Measurements from ENCODE around the gene DYRK2.

DNA sequence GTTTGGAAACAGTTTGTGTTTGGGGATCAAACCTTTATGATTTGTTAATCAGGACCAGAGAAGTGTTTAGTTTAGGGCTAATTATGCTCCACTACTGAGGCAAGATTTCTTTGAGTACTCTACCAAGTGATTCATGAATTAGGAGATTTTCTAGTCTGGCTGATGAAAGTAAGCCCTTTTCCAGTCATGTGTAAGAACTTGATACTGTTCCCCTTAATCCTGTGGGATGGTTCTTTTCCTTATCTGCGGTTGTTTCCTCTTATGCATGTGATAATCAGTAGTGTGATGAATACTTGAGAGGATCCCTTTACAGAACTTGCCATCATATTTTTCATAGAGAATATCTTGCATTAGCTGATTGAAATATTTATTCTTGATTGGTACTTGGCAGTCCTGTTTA, 42.1 kb downstream of the DYRK2 start:
- no peak for TF ChIP-seq CTCF (IDR thresholded peaks at IDR 0.05; ENCODE audit: low read depth, low read length, missing input control)
- TF ChIP-seq JUND (IDR thresholded peaks at IDR 0.05): no peak
- TF ChIP-seq RAD21 (IDR thresholded peaks at IDR 0.05): no peak
- no peak for TF ChIP-seq REST (IDR thresholded peaks at IDR 0.05)
- TF ChIP-seq EGR1 (IDR thresholded peaks at IDR 0.05; ENCODE audit: low read depth in 2 of 2): no peak
- TF ChIP-seq GABPA (IDR thresholded peaks at IDR 0.05 in 1 of 2, conservative IDR thresholded peaks at IDR 0.05 in 1 of 2): no peak
- TF ChIP-seq, protein P1, sequence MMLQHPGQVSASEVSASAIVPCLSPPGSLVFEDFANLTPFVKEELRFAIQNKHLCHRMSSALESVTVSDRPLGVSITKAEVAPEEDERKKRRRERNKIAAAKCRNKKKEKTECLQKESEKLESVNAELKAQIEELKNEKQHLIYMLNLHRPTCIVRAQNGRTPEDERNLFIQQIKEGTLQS (IDR thresholded peaks at IDR 0.05): no peak
- no peak for TF ChIP-seq TAF1 (conservative IDR thresholded peaks at IDR 0.05)
- no peak for TF ChIP-seq SP1 (IDR thresholded peaks at IDR 0.05)
- no peak for TF ChIP-seq MAX (IDR thresholded peaks at IDR 0.05)
- no peak for TF ChIP-seq RXRA (IDR thresholded peaks at IDR 0.05)

Measured in liver (tissue), 3 donors.